ENCODE measurements around the gene DR1.
"Not testable (repeated sequence)": the region's sequence is repeated elsewhere in the genome, so short reads cannot be mapped to it uniquely, and the experiment has no call there.

Gene DR1

DNA sequence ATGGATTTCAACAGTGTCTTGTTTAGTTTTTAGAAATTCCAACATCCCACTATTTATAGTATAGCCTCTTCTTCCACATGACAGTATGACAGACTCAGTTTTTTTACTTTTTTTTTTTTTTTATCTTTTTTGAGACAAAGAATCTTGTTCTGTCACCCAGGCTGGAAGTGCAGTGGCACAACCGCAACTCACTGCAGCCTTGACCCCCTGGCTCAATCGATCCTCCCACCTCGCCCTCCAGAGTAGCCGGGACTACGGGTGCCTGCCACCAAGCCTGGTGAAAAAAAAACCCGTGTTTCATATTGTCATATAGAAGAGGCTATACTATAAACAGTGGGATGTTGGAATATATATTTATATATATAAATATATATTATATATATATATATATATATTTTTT, 1.2 kb upstream of the DR1 start:
- no peak for DNase-seq

DNA sequence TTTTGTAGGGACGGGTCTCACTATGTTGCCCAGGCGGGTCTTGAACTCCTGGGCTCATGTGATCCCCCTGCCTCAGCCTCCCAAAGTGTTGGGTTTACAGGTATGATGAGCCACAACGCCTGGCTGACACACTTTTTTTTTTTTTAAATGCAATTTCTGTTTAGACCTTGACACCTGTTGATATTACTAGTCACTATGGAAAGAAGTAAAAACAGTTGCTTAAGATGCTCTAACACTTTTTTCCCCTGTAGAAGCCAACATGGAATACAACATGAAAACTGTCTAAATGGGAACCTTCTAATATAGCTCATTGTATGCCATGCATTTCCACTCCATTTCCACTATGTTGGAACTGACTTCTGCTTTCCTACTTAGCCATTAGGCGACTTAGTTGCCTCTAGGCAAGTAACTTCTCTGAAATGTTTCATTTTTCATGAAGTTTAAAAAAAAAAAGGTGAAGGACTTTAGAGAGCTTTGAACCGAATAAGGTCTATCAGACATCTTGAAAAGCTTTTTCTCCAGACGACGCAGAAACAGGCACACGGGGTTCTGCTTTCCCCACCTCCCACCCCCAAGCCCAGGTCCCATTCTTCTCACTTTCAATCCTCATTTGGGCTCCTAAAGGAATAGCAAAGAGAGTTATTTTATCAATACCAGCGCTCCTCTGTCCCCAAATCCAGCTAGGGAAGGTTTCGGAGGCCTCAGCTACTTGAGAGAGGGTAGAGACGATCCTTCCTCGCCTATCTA, 648 bp upstream of the DR1 start:
- peak in 1 of 2 donors; percentile 79 for DNase-seq

DNA sequence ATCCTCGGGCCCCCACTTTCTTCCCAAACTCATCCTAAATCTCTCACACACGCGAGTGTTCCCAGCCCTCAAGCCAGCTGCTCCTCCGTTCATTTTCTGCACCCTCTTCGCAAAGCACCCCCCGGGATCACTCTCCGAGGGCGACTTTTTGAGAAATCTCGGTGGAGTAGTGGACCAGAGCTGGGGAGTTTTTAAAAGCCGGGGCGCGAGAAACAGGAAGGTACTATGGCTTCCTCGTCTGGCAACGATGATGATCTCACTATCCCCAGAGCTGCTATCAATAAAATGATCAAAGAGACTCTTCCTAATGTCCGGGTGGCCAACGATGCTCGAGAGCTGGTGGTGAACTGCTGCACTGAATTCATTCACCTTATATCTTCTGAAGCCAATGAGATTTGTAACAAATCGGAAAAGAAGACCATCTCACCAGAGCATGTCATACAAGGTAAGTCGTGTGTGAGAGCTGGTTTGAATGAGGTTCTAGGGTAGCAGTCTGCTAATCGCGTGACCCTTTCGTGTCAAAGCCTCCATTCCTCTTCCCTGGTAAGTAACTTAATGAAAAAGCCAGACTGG, 800 bp downstream of the DR1 start:
- DNase-seq, result no peak

DNA sequence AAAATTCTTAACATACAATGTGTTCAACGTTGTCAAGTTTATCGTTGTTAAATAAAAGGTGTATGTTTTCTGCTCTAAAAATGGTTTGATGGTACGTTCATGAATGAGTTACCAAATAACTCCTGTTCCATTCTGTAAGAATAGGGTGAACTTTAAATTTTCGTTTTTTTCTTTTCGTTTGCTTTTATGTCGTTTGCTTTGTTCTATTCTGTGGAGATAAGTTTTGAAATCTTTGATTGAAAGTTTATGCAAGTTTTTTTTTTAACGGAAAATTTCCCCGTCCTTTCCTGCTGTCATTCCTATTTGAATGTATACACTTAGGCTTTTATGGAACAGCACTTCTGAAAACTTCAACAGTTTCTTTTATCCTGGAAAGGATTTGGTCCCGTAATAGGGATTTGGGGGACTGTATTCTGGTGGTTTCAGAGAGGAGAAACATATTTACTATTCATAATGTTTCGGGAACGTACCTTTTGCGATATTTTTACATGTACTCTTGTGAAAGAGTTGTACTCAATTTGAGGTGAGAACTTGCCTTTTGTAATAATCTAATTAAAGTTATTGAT, 1.7 kb downstream of the DR1 start:
- DNase-seq, result no peak

DNA sequence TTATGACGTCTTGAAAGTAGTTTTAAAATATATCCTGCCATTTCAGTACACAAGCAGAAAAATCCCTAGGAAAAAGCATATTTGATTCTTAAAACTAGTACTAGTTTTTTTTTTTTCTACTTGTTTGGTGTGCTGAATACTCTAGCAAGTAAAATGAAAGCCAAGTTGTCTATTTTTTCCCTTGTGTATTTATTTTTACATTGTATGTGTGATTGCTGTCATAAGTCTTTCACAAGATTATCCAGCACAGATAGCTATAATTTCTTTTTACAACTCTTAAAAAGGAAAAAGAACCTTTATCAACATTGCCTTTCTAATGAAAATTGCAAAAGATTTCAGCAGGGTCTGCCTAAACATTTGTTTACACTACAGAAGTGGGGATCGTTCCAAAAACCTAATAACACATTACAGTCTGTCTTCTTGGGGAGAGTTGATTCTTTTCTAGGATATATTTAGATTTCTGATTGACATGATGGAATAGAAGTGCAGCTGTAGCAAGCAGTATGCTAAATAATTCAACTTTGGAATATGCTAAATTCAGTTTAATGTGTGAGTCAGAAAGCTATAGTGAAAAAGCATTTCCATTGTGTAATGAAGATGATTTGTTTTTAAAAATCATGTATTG, 2.5 kb downstream of the DR1 start:
- no peak for DNase-seq

DNA sequence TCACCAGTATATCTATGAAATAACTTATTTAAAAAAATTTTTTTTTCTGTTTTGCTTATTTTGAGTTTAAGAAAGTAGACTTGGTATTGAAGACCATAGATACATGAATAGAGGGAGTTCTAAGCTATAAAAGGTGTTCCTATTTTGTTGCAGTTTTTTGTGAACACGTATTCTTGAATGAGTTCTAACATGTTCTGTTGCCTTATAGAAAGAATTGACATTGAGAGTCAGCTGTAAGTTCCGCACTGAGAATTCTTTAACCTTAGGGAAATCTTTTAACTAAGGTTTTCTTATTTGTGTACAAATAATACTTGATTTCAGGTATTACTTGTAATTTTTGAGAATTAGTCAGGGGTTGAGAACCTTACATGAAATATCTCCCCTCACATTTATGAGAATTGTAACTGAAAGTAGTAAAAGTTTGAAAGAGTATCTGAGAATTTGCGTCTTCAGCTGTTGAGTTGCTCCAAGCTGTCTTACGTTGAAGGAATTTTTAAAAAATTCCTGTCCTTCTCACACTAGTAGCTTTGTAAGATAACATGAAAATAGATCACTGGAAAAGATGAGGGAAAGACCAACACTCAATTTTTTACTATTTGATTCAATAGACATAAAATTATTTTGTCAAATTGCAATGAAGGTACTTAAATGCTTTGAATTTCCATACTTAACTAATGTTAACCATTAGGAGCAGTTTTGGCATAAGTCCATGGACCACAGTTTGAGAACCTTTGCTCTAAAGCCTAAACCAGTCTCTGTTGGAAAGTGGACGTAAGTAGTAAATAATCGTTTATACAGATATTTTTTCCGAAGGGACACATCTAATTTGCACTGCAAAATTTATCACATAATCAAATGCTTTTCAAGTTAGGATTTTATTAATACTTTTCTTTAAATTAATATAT, 3.8 kb downstream of the DR1 start:
- no peak for DNase-seq

DNA sequence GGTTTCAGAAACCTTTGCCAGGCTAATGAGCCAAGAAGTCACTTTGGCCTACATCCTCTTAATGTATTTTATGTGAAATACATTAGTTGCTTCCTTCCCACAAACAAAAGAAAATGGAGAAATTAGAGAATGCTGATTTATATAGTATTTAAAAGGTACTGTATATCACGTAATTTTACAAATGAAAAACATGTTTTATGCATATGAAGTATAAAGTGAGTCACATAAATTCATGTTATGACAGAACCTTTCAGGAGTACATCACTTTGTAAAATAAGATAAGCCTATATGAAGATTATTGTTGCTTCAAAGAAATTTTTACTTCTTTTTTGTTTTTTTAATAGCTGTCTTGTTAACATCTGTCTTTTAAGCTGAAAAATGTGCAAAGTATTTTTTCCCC, 4.6 kb downstream of the DR1 start:
- DNase-seq, result no peak

DNA sequence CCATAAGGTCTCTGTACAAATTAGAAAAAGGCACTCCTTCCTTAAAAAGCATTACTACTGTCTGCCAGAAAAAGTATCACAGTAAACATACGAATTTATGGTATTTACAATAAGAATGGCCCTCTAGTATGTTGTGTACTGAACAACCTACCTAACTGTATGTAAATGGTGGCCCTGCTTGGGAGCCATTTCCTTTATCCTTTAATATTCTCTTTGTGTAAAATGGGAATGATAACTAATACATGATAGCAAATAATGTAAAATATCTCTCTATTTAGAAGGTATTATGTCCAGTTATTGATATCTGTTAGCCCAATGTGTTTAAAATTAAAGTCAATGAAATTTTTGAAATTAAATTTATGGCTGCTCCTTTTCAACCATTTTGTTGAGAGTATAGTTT, 5.2 kb downstream of the DR1 start:
- no peak for DNase-seq

DNA sequence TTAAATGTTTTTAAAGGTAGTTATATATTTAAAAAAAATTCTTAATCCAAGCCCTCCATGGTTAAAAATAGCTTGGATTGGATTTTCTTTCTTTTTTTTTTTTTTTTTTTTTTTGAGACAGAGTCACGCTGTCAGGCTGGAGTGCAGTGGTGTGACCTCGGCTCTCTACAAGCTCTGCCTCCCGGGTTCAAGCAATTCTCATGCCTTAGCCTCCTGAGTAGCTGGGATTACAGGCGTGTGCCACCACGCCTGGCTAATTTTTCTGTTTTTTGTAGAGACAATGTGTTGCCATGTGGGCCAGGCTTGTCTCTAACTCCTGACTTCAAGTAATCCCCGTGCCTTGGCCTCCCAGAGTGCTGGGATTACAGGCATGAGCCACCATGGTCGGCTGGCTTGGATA, 5.6 kb downstream of the DR1 start:
- DNase-seq, result not testable (repeated sequence)

DNA sequence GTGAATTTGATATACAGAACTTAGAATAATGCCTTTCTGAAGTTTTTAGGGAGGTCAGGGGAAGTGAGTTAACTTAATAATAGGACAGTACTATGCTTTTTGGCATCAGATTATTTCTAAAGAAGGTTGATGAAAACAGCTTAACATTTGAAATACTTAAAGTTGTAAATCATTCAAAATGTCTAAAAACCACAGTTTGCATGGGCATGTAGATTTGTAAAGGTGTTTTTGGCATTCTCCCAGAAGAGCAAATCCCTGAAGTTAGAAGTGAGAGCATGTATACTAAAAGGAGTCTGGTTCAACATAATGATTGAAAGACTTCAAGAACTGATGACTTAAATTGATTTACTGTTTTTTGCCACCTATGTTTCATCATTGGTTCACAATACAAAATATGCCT, 6.7 kb downstream of the DR1 start:
- DNase-seq, result no peak

DNA sequence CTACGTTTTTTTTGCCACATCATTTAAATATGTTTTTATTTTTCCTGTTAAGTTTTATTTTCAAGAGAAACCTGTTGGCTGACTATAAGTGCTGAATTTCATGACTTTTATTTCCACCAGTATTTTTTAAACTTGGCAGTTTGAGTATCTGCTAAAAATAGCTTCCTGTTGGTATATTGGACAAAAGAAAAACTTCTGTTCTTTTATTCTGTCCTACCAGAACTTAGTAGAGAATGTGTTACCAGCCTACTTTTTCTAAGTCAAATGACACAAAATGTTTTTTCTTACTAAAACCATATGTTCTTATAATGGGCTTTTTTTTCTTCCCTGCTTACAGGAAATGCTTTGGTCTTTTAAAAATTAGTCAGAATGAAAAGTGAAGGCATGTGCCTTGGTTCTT, 7.6 kb downstream of the DR1 start:
- peak in 1 of 2 donors; percentile 33 for DNase-seq

DNA sequence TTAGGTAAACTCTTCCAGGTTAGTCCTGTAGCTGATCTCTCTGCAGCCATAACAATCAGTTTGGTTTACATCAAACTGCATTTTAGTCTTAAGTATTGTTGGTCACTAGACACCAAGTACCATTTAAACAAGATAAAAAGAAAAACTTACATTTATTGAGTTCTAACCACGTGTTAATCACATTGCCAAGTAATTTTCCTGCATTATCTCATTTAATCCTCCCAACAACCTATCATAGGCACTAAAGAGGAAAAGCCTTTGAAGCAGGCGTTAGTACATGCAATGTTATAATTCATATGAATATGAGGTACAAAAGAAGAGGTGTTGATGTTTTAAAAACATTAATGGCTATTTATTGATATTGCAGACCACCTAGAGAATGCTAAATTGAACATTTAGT, 9.0 kb downstream of the DR1 start:
- DNase-seq, result no peak

DNA sequence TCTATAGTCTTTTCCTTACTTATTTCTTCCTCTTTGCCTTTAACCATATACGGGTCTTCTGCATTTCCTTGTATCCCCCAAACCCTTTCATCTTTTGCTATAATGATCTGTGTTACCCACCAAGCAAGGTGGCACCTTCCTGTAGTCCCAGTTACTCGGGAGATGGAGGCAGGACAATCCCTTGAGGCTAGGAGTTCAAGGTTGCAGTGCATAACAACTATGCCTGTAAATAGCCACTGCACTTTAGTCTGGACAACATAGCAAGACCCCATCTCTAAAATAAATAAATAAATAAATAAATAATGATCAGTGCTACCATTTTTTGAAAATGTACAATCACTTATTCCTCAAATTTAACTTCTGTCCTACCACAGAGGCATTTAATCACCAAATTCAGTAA, 11.5 kb downstream of the DR1 start:
- no peak for DNase-seq

DNA sequence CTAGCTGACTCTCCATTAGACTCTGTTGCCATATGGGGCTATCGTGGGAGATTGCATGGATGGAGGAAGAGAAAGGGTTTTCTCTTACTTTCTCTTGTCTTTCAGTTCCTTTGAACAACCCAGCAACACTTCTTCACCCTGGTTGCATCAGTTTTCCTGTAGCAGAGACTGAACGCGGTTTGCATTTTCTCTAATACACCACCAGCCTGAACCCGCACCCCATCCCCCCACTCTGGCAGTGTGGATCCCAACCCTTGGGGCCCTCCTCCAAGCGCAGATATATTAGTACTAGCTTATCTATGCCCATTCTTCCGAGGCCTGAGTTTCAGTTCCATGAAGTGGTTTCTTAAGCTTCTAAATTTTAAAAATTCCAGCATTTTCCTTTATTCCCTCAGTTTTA, 12.6 kb downstream of the DR1 start:
- peak in 1 of 2 donors; percentile 4 for DNase-seq

DNA sequence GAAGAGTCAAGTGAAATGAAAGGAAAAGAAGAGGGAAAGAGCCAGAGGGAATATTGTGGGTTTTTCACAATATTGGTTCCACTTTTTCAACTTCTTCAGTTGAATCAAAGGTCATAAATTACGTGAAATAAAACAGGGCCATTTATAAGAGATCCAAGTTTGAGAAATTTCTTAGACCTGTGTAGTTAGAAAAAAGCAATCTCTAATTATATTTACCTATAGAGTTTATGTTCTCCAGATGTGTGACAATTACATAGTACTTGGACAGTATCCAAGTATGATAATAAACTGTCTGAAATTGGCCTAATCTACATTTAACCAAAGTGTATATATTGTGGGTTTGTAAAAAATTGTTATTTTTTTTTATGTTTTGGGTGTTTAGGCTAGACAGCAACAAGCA, 14.4 kb downstream of the DR1 start:
- DNase-seq, result no peak

DNA sequence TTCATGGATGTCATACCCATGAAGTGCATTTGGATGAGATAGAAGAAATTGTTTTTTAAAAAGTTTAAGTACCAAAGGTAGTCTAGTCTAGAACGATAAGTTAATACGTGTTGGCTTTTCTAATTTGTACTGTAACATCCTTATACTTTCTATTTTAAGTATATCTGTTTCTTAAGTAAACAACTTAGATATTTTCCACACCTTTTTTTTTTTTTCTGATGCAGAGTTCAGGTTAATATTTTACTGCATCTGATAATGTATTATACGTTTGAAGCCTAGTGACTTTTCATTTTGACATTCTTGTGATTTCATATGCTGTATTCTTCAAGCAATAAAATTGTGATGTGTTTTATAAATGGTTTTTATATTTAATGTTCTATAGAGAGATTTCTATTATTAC, 16.5 kb downstream of the DR1 start:
- no peak for DNase-seq

DNA sequence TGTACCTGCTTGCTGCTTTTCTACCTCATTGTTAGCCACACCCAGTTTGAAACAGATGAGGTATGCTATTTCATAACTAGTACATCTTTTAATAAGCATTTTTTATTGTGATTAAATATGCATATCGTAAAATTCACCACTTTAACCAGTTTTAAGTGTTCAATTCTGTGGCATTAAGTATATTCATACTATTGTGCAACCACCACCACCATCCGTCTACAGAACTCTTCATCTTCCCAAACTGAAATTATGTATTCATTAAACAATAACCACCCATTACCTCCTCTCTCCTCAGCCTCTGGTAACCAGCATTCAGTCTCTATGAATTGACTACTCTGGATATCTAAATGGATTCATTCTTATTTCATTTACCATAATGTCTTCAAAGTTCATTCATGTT, 20.1 kb downstream of the DR1 start:
- no peak for DNase-seq

DNA sequence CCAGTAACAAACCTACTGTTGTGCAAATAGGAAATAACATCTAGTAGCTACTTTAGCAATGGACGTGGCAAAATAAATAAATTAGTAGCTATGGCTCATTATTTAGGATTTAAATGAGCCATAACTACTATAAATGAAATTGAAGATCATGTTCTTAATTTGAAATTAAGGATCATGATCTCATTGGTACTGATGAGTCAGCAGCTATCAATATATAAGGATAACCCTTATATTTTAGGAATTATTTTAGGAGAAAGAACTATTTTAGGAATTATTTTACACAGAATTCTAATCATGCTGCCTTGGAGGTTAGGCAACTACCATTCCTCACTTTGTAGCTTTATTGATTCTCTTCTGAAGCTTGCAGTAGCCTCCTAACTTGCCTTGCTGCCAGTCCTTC, 24.0 kb downstream of the DR1 start:
- no peak for DNase-seq

DNA sequence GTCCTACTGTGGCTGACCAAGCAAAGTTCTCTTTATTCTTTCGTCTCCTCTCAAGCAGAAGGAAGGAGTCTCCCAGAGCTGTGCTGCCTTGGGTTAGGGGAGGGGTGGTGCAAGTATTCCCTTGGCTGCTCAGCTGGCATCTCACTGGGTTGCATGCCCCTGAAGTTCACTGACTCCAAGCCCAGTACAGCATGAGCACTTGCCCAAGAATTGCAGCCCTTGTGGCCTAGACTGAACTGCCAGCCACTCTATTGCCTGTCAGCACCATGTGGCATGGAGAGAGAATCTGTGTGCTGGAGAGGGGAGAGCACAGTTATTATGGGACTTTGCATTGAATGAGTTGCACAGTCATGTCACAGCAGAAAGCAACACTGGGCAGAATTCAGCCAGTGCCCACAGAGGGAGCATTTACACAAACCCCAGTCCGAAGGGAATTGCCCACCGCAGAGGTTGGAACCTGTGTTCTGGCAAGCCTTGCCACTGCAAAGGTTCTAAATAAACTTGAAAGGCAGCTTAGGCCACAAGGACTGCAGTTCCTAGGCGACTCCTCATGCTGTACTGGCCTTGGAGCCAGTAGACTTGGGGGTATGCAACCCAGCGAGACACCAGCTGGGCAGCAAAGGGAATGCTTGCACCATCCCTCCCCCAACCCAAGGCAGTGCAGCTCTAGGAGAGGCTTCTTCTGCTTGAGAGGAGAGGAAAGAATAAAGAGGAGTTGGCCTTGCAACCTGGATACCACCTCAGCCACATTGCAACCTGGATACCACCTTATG, 28.8 kb downstream of the DR1 start:
- DNase-seq, result no peak

DNA sequence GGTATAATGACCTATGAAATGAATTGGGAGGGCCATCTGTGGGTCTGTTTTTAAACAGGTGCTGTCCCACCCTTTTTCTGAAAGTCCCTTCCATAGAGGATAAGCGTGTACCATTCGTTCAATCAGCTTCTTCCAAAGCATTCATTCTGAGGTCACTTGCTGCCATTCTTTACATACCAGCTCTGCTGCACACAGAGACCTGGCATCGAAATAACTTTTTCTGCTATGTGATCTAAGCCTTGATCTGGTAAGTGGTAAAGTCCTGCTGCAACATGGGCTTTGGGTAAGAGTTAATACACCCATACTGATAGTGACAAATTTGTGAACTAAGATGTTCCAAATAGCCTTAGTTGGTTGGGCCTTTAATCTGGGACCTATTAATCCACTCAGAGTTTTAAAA, 38.9 kb downstream of the DR1 start:
- no peak for DNase-seq

DNA sequence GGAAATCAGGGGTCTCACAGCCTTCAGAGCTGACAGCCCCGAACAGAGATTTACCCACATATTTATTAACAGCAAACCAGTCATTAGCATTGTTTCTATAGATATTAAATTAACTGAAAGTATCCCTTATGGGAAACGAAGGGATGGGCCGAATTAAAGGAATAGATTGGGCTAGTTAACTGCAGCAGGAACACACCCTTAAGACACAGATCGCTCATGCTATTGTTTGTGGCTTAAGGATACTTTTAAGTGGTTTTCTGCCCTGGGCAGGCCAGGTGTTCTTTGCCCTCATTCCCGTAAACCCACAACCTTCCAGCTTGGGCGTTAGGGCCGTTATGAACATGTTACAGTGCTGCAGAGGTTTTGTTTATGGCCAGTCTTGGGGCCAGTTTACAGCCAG, 40.6 kb downstream of the DR1 start:
- DNase-seq, result not testable (repeated sequence)

DNA sequence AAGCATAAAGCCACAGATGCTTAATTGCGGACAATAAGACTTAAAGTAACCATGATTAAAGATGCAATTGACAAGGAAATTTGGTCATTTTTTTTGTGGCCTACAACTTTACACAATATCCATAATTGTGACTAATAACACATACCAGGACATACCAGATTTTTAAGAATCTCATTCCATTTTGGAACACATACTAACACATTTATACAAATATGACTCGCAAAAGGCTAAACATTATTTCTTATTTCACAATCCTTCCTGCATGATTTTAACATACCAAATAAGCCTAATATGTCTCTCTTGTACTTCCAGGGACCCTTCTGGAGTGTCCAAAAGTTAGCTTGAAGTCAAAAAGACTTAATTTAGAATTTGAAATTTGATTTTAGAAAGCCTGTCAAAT, 48.8 kb downstream of the DR1 start:
- DNase-seq, result no peak

Measured in hippocampal formation (tissue), 2 donors.